ENCODE data around the gene FANCC. TPM values are rescaled to one million over a fixed set of nuclear protein-coding genes. Genes with fewer than 3 reads are reported as not detected.

FANCC gene
- total RNA-seq, 2 donors from 2014 or later: 7.5 to 12.5 TPM

DNA sequence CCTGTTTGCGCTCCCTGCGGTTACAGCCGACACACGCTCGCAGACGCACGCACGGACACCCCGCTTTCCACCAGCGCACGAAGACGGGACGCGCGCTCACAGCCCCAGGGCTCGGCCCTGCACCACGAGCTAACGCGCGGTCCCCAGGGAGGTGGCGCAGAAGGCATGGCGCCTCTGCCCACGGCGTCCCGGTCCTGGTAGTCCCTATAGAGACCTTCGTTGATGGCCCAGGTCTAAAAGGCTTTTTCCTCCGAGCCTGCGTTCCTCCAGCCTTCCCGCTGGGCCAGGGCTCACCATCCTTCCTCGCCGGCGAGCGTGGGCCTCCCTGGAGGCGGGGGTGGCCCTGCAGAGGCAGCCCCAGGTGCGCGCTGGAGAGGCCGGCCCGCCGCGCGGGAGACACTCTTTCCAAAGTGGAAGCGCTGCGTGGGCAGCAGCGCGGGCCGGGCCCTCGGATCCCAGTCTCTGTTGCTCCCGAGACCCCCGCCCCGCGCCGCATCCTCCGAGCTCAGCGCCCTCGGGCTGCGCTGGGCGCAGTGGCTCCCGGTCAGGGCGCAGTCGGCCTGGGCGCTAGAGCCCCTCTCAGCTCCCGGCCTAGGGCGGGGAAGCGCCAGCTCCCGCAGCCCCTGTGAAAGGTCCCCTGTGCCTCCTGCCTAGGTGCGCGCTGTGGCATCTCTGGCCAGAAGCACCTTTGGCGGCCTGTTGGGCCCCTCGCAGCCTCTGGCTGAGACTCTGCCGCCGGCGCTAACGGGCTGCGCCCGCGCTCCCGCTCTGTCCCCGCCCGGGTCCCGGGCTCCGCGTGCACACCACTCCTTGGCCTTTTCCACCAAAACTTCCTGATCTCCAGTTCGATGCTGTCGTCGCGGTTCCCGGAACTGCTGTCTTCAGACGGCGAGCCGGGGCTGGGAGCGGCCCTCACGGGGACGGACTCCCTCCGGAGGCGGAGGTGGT lies 31.9 kb upstream of the FANCC start:
- H3K4me1 ChIP-seq: peaks cover 10% of the 10 kb centered on the region
- ATAC-seq (no peak), DNase-seq (no peak)
- intact Hi-C loops (cut with DNase I): no loop called here
- WGBS, 2 donors: 3 to 6% methylated on average over 30 to 93 of the region's 95 CpGs
- no peak for TF ChIP-seq POLR2A (IDR thresholded peaks at IDR 0.05)
- TF ChIP-seq, protein P1, sequence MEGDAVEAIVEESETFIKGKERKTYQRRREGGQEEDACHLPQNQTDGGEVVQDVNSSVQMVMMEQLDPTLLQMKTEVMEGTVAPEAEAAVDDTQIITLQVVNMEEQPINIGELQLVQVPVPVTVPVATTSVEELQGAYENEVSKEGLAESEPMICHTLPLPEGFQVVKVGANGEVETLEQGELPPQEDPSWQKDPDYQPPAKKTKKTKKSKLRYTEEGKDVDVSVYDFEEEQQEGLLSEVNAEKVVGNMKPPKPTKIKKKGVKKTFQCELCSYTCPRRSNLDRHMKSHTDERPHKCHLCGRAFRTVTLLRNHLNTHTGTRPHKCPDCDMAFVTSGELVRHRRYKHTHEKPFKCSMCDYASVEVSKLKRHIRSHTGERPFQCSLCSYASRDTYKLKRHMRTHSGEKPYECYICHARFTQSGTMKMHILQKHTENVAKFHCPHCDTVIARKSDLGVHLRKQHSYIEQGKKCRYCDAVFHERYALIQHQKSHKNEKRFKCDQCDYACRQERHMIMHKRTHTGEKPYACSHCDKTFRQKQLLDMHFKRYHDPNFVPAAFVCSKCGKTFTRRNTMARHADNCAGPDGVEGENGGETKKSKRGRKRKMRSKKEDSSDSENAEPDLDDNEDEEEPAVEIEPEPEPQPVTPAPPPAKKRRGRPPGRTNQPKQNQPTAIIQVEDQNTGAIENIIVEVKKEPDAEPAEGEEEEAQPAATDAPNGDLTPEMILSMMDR (IDR thresholded peaks at IDR 0.05): no peak
- no peak overlapping the region for H3K4me3 ChIP-seq
- H3K36me3 ChIP-seq (replicated peaks in 1 of 2; ENCODE audit: insufficient read depth in 1 of 2, low read depth in 2 of 2): no peaks in the 10 kb centered on the region
- H3K9me3 ChIP-seq: no peaks in the 10 kb centered on the region
- H3K27me3 ChIP-seq: peaks cover 0 to 16% of the 10 kb centered on the region in 2 donors
- H3K27ac ChIP-seq: no peak overlapping the region

DNA sequence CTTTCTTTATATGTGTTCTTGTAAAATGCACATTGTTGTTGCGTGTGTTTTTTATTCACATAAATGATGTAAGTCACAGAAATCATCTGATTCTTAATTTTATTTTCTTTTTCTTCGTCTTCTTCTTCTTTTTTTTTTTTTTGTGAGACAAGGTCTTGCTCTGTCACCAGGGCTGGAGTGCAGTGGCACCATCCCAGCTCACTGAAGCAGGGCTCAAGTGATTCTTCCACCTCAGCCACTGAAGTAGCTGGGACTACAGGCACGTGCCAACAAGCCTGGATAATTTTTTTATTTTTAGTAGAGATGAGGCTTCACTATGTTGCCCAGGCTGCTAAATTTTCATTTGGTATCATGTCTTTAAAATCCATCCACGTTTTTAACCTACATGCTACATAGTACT lies 28.5 kb upstream of the FANCC start:
- DNase-seq: no peak
- H3K27ac ChIP-seq: no peak overlapping the region
- H3K9me3 ChIP-seq: no peaks in the 10 kb centered on the region
- TF ChIP-seq POLR2A (IDR thresholded peaks at IDR 0.05): no peak
- TF ChIP-seq, protein P1 (IDR thresholded peaks at IDR 0.05): no peak
- peaks cover 0 to 16% of the 10 kb centered on the region in 2 donors for H3K27me3 ChIP-seq
- intact Hi-C loops (cut with DNase I): no loop called here
- no peak overlapping the region for H3K4me3 ChIP-seq
- H3K4me1 ChIP-seq: peaks cover 10% of the 10 kb centered on the region
- ATAC-seq: no peak
- WGBS, 2 donors: 64 to 77% methylated on average over 4 of the region's 4 CpGs
- no peaks in the 10 kb centered on the region for H3K36me3 ChIP-seq (replicated peaks in 1 of 2; ENCODE audit: insufficient read depth in 1 of 2, low read depth in 2 of 2)

DNA sequence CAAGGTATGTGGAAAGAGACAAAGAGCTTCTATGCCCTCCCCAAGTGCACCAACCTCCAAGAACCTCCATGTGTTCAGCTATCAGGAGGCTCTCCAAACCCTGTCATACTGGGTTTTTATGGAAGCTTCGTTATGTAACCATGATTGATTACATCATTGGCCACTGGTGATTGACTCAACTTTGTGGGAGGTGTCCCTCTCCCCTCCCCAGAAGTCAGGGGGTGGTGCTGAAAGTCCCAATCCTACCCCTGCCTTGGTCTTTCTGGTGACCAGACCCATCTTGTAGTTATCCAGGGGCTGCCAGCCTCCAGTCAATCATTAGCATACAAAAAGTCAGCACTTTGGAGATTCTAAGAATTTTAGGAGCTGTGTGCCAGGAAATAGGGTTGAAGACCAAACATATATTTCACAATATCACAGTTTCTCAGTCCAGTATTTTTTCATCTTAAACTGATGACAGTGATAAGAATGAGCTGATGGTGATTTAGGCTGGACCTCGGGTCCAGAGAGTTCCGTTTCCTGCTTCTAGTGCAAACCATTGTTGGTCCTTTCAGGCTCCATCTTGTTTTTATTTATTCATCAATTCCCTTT lies 27.3 kb upstream of the FANCC start:
- ATAC-seq (no peak), DNase-seq (no peak)
- H3K4me1 ChIP-seq: peaks cover 10% of the 10 kb centered on the region
- peaks cover 0 to 10% of the 10 kb centered on the region in 2 donors for H3K27me3 ChIP-seq
- no peak overlapping the region for H3K27ac ChIP-seq
- no peaks in the 10 kb centered on the region for H3K36me3 ChIP-seq (replicated peaks in 1 of 2; ENCODE audit: insufficient read depth in 1 of 2, low read depth in 2 of 2)
- no peaks in the 10 kb centered on the region for H3K9me3 ChIP-seq
- WGBS, 2 donors: 56 to 71% methylated on average over 3 of the region's 3 CpGs
- TF ChIP-seq, protein P1 (IDR thresholded peaks at IDR 0.05): no peak
- no peak for TF ChIP-seq POLR2A (IDR thresholded peaks at IDR 0.05)
- H3K4me3 ChIP-seq: no peak overlapping the region
- intact Hi-C loops (cut with DNase I): no loop called here

DNA sequence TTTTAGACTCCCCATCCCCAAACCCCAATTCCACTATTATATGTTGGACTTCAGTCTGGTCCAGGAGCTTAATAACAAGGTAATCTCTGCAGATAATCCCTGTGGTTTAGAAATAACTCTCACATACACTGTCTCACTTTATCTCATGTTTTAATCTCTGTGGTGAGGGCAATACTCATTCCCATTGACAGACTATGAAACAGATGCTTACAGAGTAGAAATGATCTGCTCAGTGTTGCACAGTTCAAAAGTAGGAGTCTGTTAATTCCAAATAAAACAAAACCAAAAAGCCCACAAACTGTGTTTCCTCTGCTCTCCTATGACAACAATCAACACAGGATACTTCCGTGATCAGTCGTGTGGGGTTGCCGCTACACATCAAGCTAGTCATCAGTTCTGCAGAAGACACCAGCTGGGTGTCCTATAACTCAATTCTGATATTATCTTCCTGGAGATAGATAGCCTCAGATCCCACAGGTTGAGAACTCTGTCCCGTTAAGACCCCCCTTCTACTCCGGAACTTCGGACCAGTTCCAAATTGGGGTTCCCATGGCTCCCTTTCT lies 26.3 kb upstream of the FANCC start:
- intact Hi-C loops (cut with DNase I): no loop called here
- Histone ChIP-seq H3K4me1 (no peaks in the 10 kb centered on the region), H3K36me3 (replicated peaks in 1 of 2; ENCODE audit: insufficient read depth in 1 of 2, low read depth in 2 of 2) (no peaks in the 10 kb centered on the region), H3K27me3 (no peaks in the 10 kb centered on the region), H3K9me3 (no peaks in the 10 kb centered on the region), H3K4me3 (no peak overlapping the region), H3K27ac (no peak overlapping the region)
- TF ChIP-seq, protein P1 (IDR thresholded peaks at IDR 0.05): no peak
- no peak for TF ChIP-seq POLR2A (IDR thresholded peaks at IDR 0.05)
- ATAC-seq (no peak), DNase-seq (no peak)
- 84 to 89% methylated on average over 6 of the region's 6 CpGs for WGBS, 2 donors

Data from body of pancreas (tissue), 4 donors.